IMR-90 (cell line): ENCODE measurements around the gene PBX3. TPM values are rescaled to one million over a fixed set of nuclear protein-coding genes. Genes with fewer than 3 reads are reported as not detected.

ENCODE experiments used
- ATAC-seq: fragments of 200-7000 bp; cut with Tn5 transposase; 2 replicates; pipeline ENCODE4 v1.9.1; 2020; ENCODE audit warnings: low read depth, mild to moderate bottlenecking, moderate library complexity
- BruUV-seq: library from RNA; stranded (reverse); fragments of 400-500 nt; replicated peaks from 2 replicates; lab custom pipeline; 2021; lab: Mats Ljungman, UMichigan
- CTCF ChIA-PET: fragments of 300-600 bp; formaldehyde crosslinking; extraction: SDS; loops from one replicate; lab custom pipeline; 2021; ENCODE audit warnings: antibody characterized with exemption; lab: Yijun Ruan, JAX
- POLR2A ChIA-PET: fragments of 300-600 bp; sonication (Branson Sonifier 250); formaldehyde crosslinking; loops from one replicate; lab custom pipeline; 2022; ENCODE audit warnings: antibody characterized with exemption; ENCODE audit not compliant: unreplicated experiment; lab: Charles Lee
- DNase-seq: peaks from one replicate; pipeline ENCODE4 v3.0.0; 2013
- H2AFZ ChIP-seq: replicated peaks from 2 replicates; pipeline ENCODE3; 2013; ENCODE audit warnings: low read length, mild to moderate bottlenecking; ENCODE audit not compliant: poor library complexity
- H2AK5ac ChIP-seq: 2 replicates; pipeline ENCODE4 v1.6.1; 2013; ENCODE audit warnings: low read depth, low read length, inconsistent platforms
- H2AK9ac ChIP-seq: replicated peaks from 2 replicates; pipeline ENCODE3; 2013; ENCODE audit warnings: mild to moderate bottlenecking, low read depth, low read length, moderate library complexity; ENCODE audit not compliant: poor library complexity
- H2BK120ac ChIP-seq: 2 replicates; pipeline ENCODE4 v1.6.1; 2013; ENCODE audit warnings: low read depth, low read length, inconsistent platforms
- H2BK15ac ChIP-seq: 3 replicates; pipeline ENCODE4 v1.6.1; 2013; ENCODE audit warnings: low read depth, low read length, inconsistent platforms
- H2BK20ac ChIP-seq: 2 replicates; pipeline ENCODE4 v1.6.1; 2013; ENCODE audit warnings: low read depth, mild to moderate bottlenecking, inconsistent platforms, low read length, moderate library complexity
- H2BK5ac ChIP-seq: 2 replicates; pipeline ENCODE4 v1.6.1; 2013; ENCODE audit warnings: mild to moderate bottlenecking, low read depth, low read length, inconsistent platforms; ENCODE audit not compliant: poor library complexity, severe bottlenecking
- H3K14ac ChIP-seq: replicated peaks from 2 replicates; pipeline ENCODE4 v1.6.1; 2013; ENCODE audit warnings: low read depth, low read length, inconsistent platforms
- H3K18ac ChIP-seq: 2 replicates; pipeline ENCODE4 v1.6.1; 2013; ENCODE audit warnings: low read depth, low read length, control low read depth
- H3K23ac ChIP-seq: 2 replicates; pipeline ENCODE4 v1.6.1; 2013; ENCODE audit warnings: low read depth, low read length, inconsistent platforms
- H3K27ac ChIP-seq: 2 replicates; pipeline ENCODE4 v1.5.1; 2013; ENCODE audit warnings: mild to moderate bottlenecking, control low read depth, low read length; ENCODE audit not compliant: insufficient read depth
- H3K27me3 ChIP-seq: 2 replicates; pipeline ENCODE4 v1.6.1; 2013; ENCODE audit warnings: low read length; ENCODE audit not compliant: control insufficient read depth, insufficient read depth
- H3K36me3 ChIP-seq: 2 replicates; pipeline ENCODE4 v1.6.1; 2013; ENCODE audit warnings: low read length, mixed read lengths; ENCODE audit not compliant: control insufficient read depth, insufficient read depth
- H3K4ac ChIP-seq: 2 replicates; pipeline ENCODE4 v1.6.1; 2013; ENCODE audit warnings: low read depth, low read length, inconsistent platforms
- H3K4me1 ChIP-seq: 2 replicates; pipeline ENCODE4 v1.6.1; 2013; ENCODE audit warnings: low read length, mixed read lengths; ENCODE audit not compliant: control insufficient read depth, insufficient read depth
- H3K4me2 ChIP-seq: 2 replicates; pipeline ENCODE4 v1.6.1; 2013; ENCODE audit warnings: low read depth, mild to moderate bottlenecking, control low read depth, low read length, moderate library complexity
- H3K4me3 ChIP-seq: 2 replicates; pipeline ENCODE4 v1.5.1; 2013; ENCODE audit warnings: low read depth, mild to moderate bottlenecking, control low read depth, low read length, moderate library complexity; ENCODE audit not compliant: insufficient read depth
- H3K56ac ChIP-seq: 2 replicates; pipeline ENCODE4 v1.6.1; 2013; ENCODE audit warnings: low read length, inconsistent platforms; ENCODE audit not compliant: insufficient read depth; ENCODE audit errors: extremely low read depth
- H3K79me1 ChIP-seq, 2 experiments: 2 replicates each; pipeline ENCODE4 v1.6.1; 2013; ENCODE audit warnings: low read length in 2 of 2, inconsistent platforms in 1 of 2, low read depth in 1 of 2
- H3K9ac ChIP-seq: 2 replicates; pipeline ENCODE4 v1.6.1; 2013; ENCODE audit warnings: low read depth, low read length, control low read depth
- H3K9me1 ChIP-seq: 2 replicates; pipeline ENCODE4 v1.6.1; 2013; ENCODE audit warnings: low read length, inconsistent platforms; ENCODE audit not compliant: insufficient read depth
- H3K9me3 ChIP-seq: 2 replicates; pipeline ENCODE4 v1.6.1; 2013; ENCODE audit warnings: low read length; ENCODE audit not compliant: control insufficient read depth, insufficient read depth
- H4K20me1 ChIP-seq: 2 replicates; pipeline ENCODE4 v1.6.1; 2013; ENCODE audit warnings: low read length, inconsistent platforms; ENCODE audit not compliant: insufficient read depth
- H4K5ac ChIP-seq: 2 replicates; pipeline ENCODE4 v1.6.1; 2013; ENCODE audit warnings: mild to moderate bottlenecking, low read depth, low read length, control low read depth
- H4K8ac ChIP-seq, 2 experiments: 2 replicates each; pipeline ENCODE4 v1.6.1; 2013; ENCODE audit warnings: low read depth in 2 of 2, low read length in 2 of 2, control low read depth in 1 of 2, inconsistent platforms in 1 of 2
- H4K91ac ChIP-seq: 2 replicates; pipeline ENCODE4 v1.6.1; 2013; ENCODE audit warnings: low read depth, low read length, inconsistent platforms; ENCODE audit not compliant: insufficient read depth
- BHLHE40 ChIP-seq: fragments of 150-350 bp; IDR thresholded peaks from 2 replicates; pipeline ENCODE4 v1.6.1; 2016; ENCODE audit warnings: mild to moderate bottlenecking, low read depth, low read length
- CHD1 ChIP-seq: IDR thresholded peaks from 2 replicates; pipeline ENCODE4 v1.6.1; 2012; ENCODE audit warnings: low read depth, low read length, improper control_type of control experiment
- CTCF ChIP-seq: conservative IDR thresholded peaks from 2 replicates; pipeline ENCODE4 v1.5.1; 2012; ENCODE audit warnings: mild to moderate bottlenecking, low read depth, low read length, improper control_type of control experiment
- MAZ ChIP-seq: IDR thresholded peaks from 2 replicates; pipeline ENCODE4 v1.6.1; 2012; ENCODE audit warnings: low read depth, mild to moderate bottlenecking, low read length, improper control_type of control experiment, moderate library complexity, borderline replicate concordance
- MXI1 ChIP-seq: IDR thresholded peaks from 2 replicates; pipeline ENCODE4 v1.6.1; 2012; ENCODE audit warnings: low read depth, mild to moderate bottlenecking, low read length, moderate library complexity, borderline replicate concordance
- USF2 ChIP-seq: fragments of 150-350 bp; IDR thresholded peaks from 2 replicates; pipeline ENCODE4 v1.6.1; 2017; ENCODE audit warnings: mild to moderate bottlenecking, antibody characterized with exemption, low read length, low read depth
- WGBS, 2 experiments: methylation state at CpG; one replicate each; pipeline versions ENCODE4 v1.1.5 to v1.1.7; 2013; ENCODE audit warnings: missing lambda C conversion rate in 2 of 2; ENCODE audit not compliant: insufficient read length in 1 of 2; ENCODE audit errors: extremely low coverage in 2 of 2; 5-methylcytosine and 5-hydroxymethylcytosine counted together
- dilution Hi-C: fragments of 300-500 bp; cut with HindIII; formaldehyde crosslinking; loops from one replicate; pipeline ENCODE4 v1.14.3; 2018; ENCODE audit warnings: low sequenced_read_pairs; ENCODE audit not compliant: unreplicated experiment
- in situ Hi-C: fragments of 300-500 bp; cut with MboI; formaldehyde crosslinking; loops from 3 replicates; pipeline ENCODE4 v1.14.3; 2019; ENCODE audit warnings: low sequenced_read_pairs, inconsistent platforms, mixed read lengths
- intact Hi-C: fragments of 100-400 bp; cut with micrococcal nuclease; formaldehyde crosslinking; loops from 2 replicates; pipeline ENCODE4 v1.10.0; 2022
- polyA plus RNA-seq, 3 experiments: library from polyadenylated mRNA; depleted of rRNA; stranded (reverse); fragments of >200 nt; gene quantifications; 2 replicates each; pipeline ENCODE4 v1.2.3, GENCODE V29; 2012; ENCODE audit warnings: low replicate concordance in 1 of 3
- total RNA-seq: library from RNA; depleted of rRNA; stranded (reverse); fragments of >200 nt; gene quantifications from 2 replicates; pipeline ENCODE4 v1.2.3, GENCODE V29; 2012

Gene PBX3
- total and polyA plus RNA-seq, 2 of the 4 experiments (the other 2 are of a cell fraction) = 12.0 to 15.6 TPM

GRCh38 chr9:125863923-125864322, 116.8 kb downstream of the PBX3 start:
- H3K79me1 ChIP-seq = peaks cover 25 to 39% of the 10 kb centered on the region in 2 experiments
- CTCF ChIA-PET = no interaction called here
- ATAC-seq = no peak
- TF ChIP-seq MAZ (no peak), MXI1 (no peak), USF2 (no peak), CTCF (no peak), CHD1 (no peak), BHLHE40 (no peak)
- no peak overlapping the region for H2AK9ac ChIP-seq
- dilution Hi-C loops (no loop called here), intact Hi-C loops (no loop called here), in situ Hi-C loops (no loop called here)
- no CpG with 5 or more reads among the region's 1 CpG for WGBS, 2 experiments
- no peak overlapping the region for H4K5ac ChIP-seq
- H2BK5ac ChIP-seq = no peak overlapping the region
- POLR2A ChIA-PET = no interaction called here
- H3K4me1 ChIP-seq = no peaks in the 10 kb centered on the region; the same call in 1 of the 2 replicates
- no peak overlapping the region for H3K23ac ChIP-seq
- DNase-seq = no peak
- H3K9ac ChIP-seq = no peak overlapping the region
- H3K27me3 ChIP-seq = no peaks in the 10 kb centered on the region
- no peaks in the 10 kb centered on the region for H4K20me1 ChIP-seq
- H3K4ac ChIP-seq = no peak overlapping the region
- H3K4me2 ChIP-seq = no peak overlapping the region
- BruUV-seq = no TSS peak
- H3K36me3 ChIP-seq = no peaks in the 10 kb centered on the region
- H3K18ac ChIP-seq = no peak overlapping the region
- no peak overlapping the region for H3K14ac ChIP-seq
- peaks cover 8% of the 10 kb centered on the region; the same call in 1 of the 2 replicates for H3K9me1 ChIP-seq
- H2AK5ac ChIP-seq = no peak overlapping the region
- no peak overlapping the region for H2AFZ ChIP-seq
- no peak overlapping the region for H4K91ac ChIP-seq
- no peak overlapping the region for H2BK120ac ChIP-seq
- no peak overlapping the region for H4K8ac ChIP-seq
- no peak overlapping the region for H3K4me3 ChIP-seq
- no peak overlapping the region for H3K27ac ChIP-seq
- no peak overlapping the region for H2BK20ac ChIP-seq
- H2BK15ac ChIP-seq = no peak overlapping the region
- H3K9me3 ChIP-seq = no peaks in the 10 kb centered on the region
- H3K56ac ChIP-seq = no peak overlapping the region
